Measurements from ENCODE around the gene PWWP2B.
"Not testable (repeated sequence)": the region's sequence is repeated elsewhere in the genome, so short reads cannot be mapped to it uniquely, and the experiment has no call there.

Gene PWWP2B

DNA sequence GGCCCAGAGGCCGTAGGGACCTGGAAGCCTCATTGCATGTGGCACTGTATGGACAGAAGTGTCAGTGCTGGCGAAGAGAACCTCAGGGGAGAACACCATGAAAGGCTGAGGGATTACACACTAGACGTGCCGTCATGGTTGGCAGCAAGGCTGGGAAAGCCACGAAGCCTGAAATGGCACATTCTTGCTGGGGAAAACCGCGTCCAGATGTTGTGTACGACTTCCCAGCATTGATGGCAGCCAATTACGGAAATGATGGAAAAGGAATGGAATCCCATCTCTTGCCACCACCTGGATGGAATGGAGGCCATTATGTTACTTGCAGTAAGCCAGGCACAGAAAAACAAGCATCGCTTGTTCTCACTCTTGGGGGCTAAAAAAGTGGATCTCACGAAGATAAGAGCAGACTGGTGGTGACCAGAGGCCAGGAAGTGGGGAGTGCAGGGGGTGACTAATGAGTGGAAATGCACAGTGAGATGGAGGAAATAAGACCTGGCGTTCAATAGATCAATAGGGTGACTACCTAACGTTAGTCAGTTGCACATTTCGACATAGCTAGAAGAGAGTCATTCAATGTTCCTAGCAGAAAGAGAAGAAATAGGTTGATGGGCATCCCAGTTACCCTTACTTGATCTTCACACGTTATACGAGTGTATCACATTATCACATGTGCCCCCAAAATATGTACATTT is 14.6 kb upstream of the PWWP2B start:
- no peak for DNase-seq

- DNase-seq: no peak
Observed at GRCh38 chr10:132383101-132383500, 13.9 kb upstream of the PWWP2B start.

DNA sequence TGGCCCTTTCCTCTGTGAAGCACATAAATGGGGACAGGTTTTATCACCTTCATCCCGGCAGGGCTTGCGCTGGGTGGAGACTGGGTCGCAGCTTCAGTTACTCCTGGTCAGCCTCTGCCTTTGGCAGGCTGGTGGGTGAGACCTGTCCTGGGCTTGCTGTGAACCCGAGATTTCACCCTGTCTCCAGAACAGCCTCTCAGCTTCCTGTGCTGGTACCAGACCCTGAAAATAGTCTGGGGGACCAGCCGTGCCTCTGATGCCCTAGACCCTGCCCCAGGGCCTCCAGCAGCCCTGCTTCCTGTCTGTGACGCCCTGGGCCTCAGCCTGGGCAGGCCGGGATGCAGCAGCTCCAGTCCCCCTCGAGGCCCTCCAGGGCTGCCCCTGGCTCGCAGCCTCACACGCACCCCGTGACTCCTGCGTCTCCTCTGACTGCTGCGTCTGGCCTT is 13.2 kb upstream of the PWWP2B start:
- DNase-seq: no peak

DNA sequence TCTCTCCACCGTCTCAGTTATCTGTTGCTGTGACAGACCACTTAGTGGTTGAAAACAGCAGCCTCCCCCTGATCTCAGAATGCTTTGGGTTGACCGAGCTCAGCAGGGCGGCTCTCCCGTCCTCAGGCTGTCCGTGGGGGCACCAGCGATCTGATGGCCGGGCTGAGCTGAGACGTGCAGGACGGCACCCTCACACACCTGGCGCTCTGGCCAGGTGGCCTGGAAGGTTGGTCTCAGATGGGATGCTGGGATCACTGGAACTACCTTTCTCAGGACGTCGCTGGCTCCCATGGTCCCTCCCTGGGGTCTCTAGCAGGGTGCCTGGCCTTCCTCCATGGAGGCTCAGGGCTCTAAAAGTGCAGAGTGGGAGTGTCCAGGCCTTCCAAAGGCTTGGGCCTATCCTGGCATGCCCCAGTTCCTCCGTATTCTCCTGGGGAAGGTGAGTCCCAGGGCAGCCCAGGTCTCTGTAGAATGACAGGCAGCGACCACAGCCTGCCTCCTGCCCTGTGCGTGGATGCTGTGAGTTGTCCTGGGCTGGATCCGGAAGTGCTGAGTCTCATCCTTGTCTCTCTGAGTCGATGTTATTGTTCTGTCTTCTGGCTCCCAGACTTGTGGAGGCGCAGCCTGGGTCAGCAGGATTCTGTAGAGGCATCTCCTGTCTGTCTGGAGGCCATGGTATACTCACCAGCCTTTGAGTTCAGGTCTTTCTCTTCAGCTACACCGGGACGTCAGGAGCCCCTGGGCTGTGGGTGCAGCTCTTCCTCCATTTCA is 12.2 kb upstream of the PWWP2B start:
- DNase-seq: no peak

DNA sequence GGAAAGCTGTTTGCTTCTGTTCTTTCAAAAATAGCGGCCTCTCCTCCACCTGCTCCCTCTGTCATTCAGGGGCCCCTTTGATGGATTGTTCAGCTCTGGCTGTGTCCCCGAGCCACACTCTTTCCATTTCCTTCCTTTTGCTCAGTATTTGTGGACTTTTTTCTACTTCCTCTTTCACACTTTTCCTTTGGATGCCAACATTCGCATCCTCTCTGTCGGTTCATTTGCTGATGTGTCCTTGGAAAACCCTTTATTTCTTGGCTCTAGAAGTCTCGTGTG is 11.7 kb upstream of the PWWP2B start:
- DNase-seq: no peak

- DNase-seq: no peak
Observed at GRCh38 chr10:132385721-132386418, 11.1 kb upstream of the PWWP2B start.

DNA sequence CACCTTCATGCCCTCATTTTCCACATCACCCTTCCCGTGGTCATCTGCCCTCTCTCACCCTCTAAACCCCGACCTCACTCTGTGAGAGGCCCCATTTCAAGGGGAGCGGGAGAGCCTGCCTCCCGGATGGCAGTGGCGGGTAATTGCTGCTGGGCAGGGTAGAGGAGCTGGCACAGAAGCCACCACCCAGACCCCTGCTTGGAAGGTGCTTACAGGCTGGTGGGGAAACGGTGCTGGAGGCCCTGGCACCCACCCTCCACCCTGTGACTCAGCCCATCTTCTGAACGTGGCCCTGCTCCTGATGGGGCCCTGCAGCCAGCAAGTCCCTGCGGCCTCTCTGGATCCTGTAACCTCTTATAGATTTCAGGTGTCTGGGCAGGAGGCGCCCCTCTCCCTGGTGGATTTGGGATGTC is 10.6 kb upstream of the PWWP2B start:
- DNase-seq: no peak

- not testable (repeated sequence) for DNase-seq
Observed at GRCh38 chr10:132386896-132387295, 10.1 kb upstream of the PWWP2B start.

DNA sequence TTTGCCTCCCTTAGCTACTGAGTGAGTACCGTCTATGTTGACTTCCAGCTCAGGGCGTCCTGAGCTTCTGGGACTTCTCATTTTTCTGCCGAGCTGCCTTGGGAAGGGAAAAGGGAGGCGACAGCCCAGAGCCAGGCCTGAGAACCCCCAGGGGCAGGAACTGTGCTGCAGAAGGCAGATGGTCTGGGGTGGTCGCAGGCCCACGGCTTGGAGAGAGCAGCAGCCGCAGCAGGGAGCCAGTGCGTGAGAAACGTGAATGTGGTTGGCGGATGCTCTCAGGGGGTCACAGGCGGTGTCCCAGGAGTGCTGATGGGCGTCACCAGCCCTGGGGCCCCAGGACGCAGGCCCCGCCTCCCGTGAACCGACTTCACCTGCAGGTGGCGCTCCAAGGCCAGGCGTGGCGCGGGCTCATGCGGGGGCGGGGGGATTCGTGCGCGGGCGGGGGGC is 9.2 kb upstream of the PWWP2B start:
- DNase-seq: peak; percentile 71 to 72

DNA sequence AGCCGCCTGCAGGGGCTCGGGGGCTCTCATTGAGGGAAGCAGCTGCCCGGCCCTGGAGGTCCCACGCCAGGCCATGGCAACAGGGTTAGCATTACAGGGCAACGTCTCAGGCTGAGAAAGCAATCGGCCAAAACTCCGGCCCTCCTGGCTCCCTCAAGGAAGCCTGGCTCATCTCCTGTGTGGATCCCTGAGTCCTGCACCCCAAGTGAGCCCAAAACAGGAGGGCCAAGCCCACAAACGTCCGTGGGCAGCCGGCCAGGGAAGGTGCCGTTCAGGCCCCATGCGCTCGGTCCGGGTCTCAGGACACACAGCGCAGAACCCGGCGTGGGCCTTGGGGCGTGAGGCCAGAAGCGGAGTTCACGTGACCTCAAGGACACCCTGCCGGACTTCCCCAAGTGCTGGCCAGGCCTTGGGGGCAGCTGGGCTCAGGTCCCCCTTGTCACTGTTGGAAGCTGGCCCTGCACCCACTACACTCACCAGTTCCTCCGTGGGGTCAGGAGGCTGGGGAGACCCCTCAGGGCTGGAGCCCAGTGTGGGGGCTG is 8.0 kb upstream of the PWWP2B start:
- no peak for DNase-seq

DNA sequence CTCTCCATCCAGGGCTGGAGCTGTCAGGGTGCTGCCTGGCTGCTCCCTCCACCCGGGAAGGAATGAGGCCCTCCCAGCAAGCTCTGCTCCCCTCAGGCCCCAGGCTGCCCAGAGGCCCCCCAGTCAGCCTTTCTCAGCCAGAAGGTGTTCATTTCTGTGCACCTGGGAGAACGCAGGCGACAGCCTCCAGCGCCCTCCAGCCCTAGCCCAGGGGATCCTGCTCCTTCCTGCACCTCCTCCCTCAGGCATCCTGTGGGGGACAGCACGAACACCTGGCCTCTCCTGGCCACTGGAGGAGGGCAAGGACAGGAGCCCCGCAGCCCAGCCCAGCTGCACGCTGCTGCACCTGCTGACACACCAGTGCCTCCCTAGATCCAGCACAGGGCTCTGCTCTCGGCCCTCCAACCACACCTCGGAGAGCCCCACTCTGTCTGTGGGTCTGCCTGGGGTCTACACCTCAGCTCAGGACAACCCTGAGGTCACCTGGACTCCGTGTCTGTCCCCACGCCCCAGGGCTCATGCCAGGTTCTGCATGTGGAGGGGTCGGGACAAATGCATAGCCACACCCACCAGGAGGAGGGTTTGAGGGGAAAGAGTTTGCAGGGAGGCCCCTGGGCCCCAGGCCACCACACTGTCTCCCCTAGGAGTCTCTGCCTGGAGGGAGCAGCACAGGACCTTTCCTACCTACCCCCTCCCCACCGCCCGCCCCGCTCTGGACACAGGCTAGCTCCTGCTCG is 7.4 kb upstream of the PWWP2B start:
- no peak for DNase-seq

DNA sequence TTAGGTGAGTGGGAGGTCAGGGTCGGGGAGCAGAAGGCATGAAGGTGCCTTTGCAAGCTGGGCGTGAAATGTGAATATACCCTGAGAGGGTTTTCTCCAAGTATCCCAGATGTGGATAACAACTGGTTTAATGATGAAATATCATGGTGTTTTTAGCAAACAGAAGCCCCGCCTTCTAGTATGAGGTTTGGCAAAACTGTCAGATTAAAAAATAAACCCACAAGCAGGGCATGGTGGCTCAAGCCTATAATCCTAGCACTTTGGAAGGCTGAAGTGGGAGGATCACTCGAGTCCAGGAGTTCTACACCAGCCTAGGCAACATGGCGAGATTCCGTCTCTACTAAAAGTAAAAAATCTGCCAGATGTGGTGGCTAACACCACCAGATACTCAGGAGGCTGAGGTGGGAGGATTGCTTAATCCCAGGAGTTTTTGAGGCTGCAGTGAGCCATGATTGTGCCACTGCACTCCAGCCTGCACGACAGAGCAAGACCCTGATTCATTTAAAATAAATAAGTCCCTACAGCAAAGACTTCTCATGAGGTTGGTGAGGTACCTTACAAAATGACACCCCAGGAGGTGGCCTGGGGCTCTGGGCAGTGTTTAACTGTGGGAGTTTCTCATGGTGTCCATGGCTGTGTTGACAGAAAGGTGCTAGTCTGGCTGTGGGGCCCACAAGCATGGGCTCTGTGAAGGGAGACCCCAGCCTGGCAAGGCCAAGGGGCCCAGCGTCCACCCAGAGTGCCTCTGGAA is 6.7 kb upstream of the PWWP2B start:
- DNase-seq: no peak

GRCh38 chr10:132390921-132391675 is 5.9 kb upstream of the PWWP2B start:
- DNase-seq: no peak

DNA sequence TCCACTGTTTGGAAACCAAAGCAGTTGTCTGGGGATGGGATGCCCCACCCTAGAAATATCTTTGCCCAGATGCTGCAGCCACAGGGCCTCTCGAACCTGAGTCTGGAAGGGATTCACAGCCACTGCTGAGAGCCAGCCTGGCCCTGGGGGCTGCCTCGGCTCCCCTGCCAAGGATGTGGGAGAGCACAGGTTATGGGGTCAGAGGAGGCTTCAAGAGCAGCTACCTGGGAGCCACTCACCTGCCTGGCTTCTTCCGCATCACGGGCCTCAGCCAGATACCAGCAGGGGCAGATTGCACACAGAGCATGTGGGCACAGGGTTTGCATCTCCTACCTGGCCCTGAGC is 5.4 kb upstream of the PWWP2B start:
- no peak for DNase-seq

DNA sequence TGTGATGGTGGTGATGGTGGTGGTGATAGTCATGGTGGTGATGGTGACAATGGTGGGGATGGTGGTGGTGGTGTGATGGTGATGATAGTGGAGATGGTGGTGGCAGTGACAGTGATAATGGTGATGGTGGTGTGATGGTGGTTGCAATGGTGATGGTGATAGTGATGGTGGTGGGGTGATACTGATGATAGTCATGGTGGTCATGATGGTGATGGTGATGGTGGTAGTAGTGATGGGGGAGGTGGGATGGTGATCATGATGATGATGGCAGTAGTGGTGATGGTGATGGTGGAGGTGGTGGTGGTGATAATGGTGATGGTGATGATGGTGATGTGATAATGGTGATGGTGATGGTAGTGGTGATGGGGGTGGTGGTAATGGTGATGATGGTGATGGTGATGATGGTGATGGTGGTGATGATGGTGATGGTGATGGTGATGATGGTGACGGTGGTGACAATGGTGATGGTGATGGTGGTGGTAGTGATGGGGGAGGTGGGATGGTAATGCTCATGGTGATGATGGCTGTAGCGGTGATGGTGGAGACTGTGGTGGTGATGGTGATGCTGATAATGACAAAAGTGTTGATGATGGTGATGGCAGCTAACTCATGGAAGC is 4.7 kb upstream of the PWWP2B start:
- no peak for DNase-seq

GRCh38 chr10:132392811-132393694 is 3.9 kb upstream of the PWWP2B start:
- no peak for DNase-seq

GRCh38 chr10:132393695-132394181 is 3.3 kb upstream of the PWWP2B start:
- DNase-seq: no peak

- DNase-seq: no peak
Observed at GRCh38 chr10:132394201-132394811, 2.7 kb upstream of the PWWP2B start.

DNA sequence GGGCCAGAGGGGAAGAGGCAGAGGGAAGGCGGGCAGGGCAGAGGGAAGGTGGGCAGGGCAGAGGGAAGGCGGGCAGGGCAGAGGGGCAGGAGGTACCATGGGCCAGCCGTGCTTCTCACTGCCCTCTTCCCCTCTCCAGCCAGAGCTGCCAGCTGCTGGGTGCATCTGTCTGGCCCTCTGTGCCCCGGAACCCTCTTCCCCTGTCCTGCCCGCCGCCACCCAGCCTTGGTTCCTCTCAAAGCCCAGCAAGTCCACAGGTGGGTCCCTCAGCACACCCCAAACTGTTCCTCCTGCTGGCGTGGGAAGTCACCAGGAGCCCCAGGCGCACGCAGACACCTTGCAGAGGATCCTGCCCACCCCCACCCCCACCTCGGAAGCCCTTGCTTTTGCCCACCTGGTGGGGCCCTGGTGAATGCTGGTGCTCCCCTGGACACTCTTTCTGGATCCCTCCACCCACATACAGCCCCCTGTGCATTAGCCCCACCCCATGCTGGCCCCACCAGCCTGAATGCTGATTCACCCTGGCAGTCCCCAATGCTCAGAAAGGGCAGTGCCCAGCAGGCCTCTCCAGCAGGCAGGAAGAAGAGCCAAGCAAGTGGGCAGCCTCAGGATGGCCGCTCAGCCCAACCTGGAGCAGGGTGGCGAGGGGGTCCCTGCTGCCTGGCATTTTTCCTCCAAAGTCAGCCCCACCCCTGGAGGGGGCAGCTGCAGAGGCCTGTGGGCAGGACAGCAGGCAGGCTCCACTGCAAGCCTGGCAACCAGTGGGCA is 1.9 kb upstream of the PWWP2B start:
- DNase-seq: no peak
